ENCODE data around the gene TCERG1L. TPM values are rescaled to one million over a fixed set of nuclear protein-coding genes. Genes with fewer than 3 reads are reported as not detected.

Gene TCERG1L
- total RNA-seq, 1 experiment from 2014 or later: 1.5 TPM

GRCh38 chr10:131111007-131111406 lies 200.5 kb downstream of the TCERG1L start:
- Mint-ChIP-seq H3K27ac (no peak overlapping the region), H3K4me3 (no peak overlapping the region), H3K9me3 (peaks cover 33% of the 10 kb centered on the region), H3K36me3 (peaks cover 44% of the 10 kb centered on the region), H3K4me1 (no peaks in the 10 kb centered on the region), H3K27me3 (ENCODE audit: low read depth) (peaks cover 5% of the 10 kb centered on the region)
- DNase-seq (ENCODE audit: low spot score) (no peak), ATAC-seq (no peak)
- CTCF ChIA-PET: no interaction called here
- TF ChIP-seq USF1 (CRISPR knock-in tag; IDR thresholded peaks at IDR 0.05) (no peak), TEAD1 (CRISPR knock-in tag; IDR thresholded peaks at IDR 0.05) (no peak), ZBTB21 (CRISPR knock-in tag; IDR thresholded peaks at IDR 0.05; ENCODE audit: borderline replicate concordance) (no peak), ATF2 (CRISPR knock-in tag; IDR thresholded peaks at IDR 0.05; ENCODE audit: borderline replicate concordance, low read depth) (no peak), FOXK1 (CRISPR knock-in tag; IDR thresholded peaks at IDR 0.05) (no peak), CREM (CRISPR knock-in tag; IDR thresholded peaks at IDR 0.05) (no peak), AFF4 (CRISPR knock-in tag; IDR thresholded peaks at IDR 0.05; ENCODE audit: borderline replicate concordance) (no peak)
- POLR2A ChIA-PET: no interaction called here

GRCh38 chr10:131110241-131110783 lies 201.2 kb downstream of the TCERG1L start:
- H3K4me3 Mint-ChIP-seq: no peak overlapping the region
- H3K4me1 Mint-ChIP-seq: no peaks in the 10 kb centered on the region
- no peak overlapping the region for H3K27ac Mint-ChIP-seq
- ChIA-PET POLR2A (no interaction called here), CTCF (no interaction called here)
- TF ChIP-seq GTF2I (CRISPR knock-in tag; conservative IDR thresholded peaks at IDR 0.05): no peak
- no peak for TF ChIP-seq TEAD1 (CRISPR knock-in tag; IDR thresholded peaks at IDR 0.05)
- TF ChIP-seq ERG (CRISPR knock-in tag; IDR thresholded peaks at IDR 0.05): no peak
- TF ChIP-seq FOXP4 (CRISPR knock-in tag; IDR thresholded peaks at IDR 0.05): no peak
- TF ChIP-seq ZNF416 (CRISPR knock-in tag; IDR thresholded peaks at IDR 0.05): no peak
- H3K36me3 Mint-ChIP-seq: peaks cover 51% of the 10 kb centered on the region
- H3K9me3 Mint-ChIP-seq: peaks cover 40% of the 10 kb centered on the region
- peaks cover 5% of the 10 kb centered on the region for H3K27me3 Mint-ChIP-seq (ENCODE audit: low read depth)
- ATAC-seq (no peak), DNase-seq (ENCODE audit: low spot score) (no peak)

- Mint-ChIP-seq H3K4me3 (no peak overlapping the region), H3K36me3 (peaks cover 53% of the 10 kb centered on the region), H3K9me3 (peaks cover 41% of the 10 kb centered on the region), H3K27ac (no peak overlapping the region), H3K4me1 (no peaks in the 10 kb centered on the region), H3K27me3 (ENCODE audit: low read depth) (peaks cover 1% of the 10 kb centered on the region)
- TF ChIP-seq SMAD4 (CRISPR knock-in tag; IDR thresholded peaks at IDR 0.05) (no peak), MYBL2 (CRISPR knock-in tag; IDR thresholded peaks at IDR 0.05) (no peak), E2F5 (CRISPR knock-in tag; IDR thresholded peaks at IDR 0.05) (no peak), FOXP1 (CRISPR knock-in tag; IDR thresholded peaks at IDR 0.05; ENCODE audit: borderline replicate concordance) (no peak), ESRRA (CRISPR knock-in tag; IDR thresholded peaks at IDR 0.05; ENCODE audit: borderline replicate concordance) (no peak), ZNF416 (CRISPR knock-in tag; IDR thresholded peaks at IDR 0.05) (no peak), NR2C2 (CRISPR knock-in tag; IDR thresholded peaks at IDR 0.05) (no peak), ELF4 (CRISPR knock-in tag; IDR thresholded peaks at IDR 0.05; ENCODE audit: low read depth) (no peak), IRF2 (CRISPR knock-in tag; IDR thresholded peaks at IDR 0.05; ENCODE audit: borderline replicate concordance, low read depth) (no peak), CREM (CRISPR knock-in tag; IDR thresholded peaks at IDR 0.05) (no peak), RORB (CRISPR knock-in tag; IDR thresholded peaks at IDR 0.05) (no peak)
- ATAC-seq (no peak), DNase-seq (ENCODE audit: low spot score) (no peak)
- POLR2A ChIA-PET: no interaction called here
- CTCF ChIA-PET: no interaction called here
Observed at GRCh38 chr10:131109726-131110125, 201.8 kb downstream of the TCERG1L start.

Data from WTC11 (cell line).